Upper lobe of left lung (tissue), 4 donors: Measurements from ENCODE around the gene EPB41L4B.
"Not testable (repeated sequence)": the region's sequence is repeated elsewhere in the genome, so short reads cannot be mapped to it uniquely, and the experiment has no call there.

ENCODE experiments used
- EP300 ChIP-seq, 4 donors: sonication (generic); formaldehyde crosslinking; IDR thresholded peaks; one replicate each; pipeline ENCODE4 v1.5.1; 2017; ENCODE audit warnings: antibody characterized with exemption in 4 of 4, control low read depth in 2 of 4
- POLR2A ChIP-seq, 4 donors: fragments of 450-650 bp; IDR thresholded peaks; one replicate each; pipeline ENCODE4 v1.5.1; 2016 to 2017; ENCODE audit warnings: antibody characterized with exemption in 4 of 4, mild to moderate bottlenecking in 2 of 4
- POLR2AphosphoS5 ChIP-seq, 2 donors: sonication (generic); formaldehyde crosslinking; IDR thresholded peaks; one replicate each; pipeline ENCODE4 v1.5.1; 2017; ENCODE audit warnings: antibody characterized with exemption in 2 of 2
- TF ChIP-seq, protein P1 (sequence below), 6 experiments: fragments of 450-650 bp in 4 of 6; fragments of 200-600 bp in 2 of 6; sonication (generic) in 2 of 6; IDR thresholded peaks; one replicate each; pipeline ENCODE4 v1.5.1; 2016 to 2019; ENCODE audit warnings: antibody characterized with exemption in 6 of 6

DNA sequence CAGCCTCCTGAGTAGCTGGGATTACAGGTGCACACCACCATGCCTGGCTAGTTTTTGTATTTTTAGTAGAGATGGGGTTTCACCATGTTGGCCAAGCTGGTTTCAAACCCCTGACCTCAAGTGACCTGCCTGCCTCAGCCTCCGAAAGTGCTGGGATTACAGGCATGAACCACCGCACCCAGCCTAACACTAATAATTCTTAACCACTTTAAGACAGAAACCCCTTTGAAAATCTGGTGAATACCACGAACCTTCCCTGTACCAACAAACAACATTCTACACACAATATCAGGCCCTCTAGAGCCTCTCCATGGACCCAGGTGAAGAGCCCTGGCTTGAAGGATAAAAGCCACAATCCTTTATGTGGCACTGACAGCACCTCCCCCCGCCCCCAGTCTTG, 102.6 kb downstream of the EPB41L4B start:
- TF ChIP-seq, protein P1, sequence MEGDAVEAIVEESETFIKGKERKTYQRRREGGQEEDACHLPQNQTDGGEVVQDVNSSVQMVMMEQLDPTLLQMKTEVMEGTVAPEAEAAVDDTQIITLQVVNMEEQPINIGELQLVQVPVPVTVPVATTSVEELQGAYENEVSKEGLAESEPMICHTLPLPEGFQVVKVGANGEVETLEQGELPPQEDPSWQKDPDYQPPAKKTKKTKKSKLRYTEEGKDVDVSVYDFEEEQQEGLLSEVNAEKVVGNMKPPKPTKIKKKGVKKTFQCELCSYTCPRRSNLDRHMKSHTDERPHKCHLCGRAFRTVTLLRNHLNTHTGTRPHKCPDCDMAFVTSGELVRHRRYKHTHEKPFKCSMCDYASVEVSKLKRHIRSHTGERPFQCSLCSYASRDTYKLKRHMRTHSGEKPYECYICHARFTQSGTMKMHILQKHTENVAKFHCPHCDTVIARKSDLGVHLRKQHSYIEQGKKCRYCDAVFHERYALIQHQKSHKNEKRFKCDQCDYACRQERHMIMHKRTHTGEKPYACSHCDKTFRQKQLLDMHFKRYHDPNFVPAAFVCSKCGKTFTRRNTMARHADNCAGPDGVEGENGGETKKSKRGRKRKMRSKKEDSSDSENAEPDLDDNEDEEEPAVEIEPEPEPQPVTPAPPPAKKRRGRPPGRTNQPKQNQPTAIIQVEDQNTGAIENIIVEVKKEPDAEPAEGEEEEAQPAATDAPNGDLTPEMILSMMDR (IDR thresholded peaks at IDR 0.05): not testable (repeated sequence)
- not testable (repeated sequence) for TF ChIP-seq POLR2A, POLR2AphosphoS5, EP300 (IDR thresholded peaks at IDR 0.05)
